HFF-Myc (cell line): Measurements from ENCODE around the gene RNF125.

Source experiments
- DNase-seq: peaks from one replicate; pipeline ENCODE4 v3.0.0-alpha.2; 2011; ENCODE audit warnings: low read depth; ENCODE audit errors: extremely low read depth
- H3K4me3 ChIP-seq: replicated peaks from 2 replicates; pipeline ENCODE4 v1.5.1; 2011; ENCODE audit warnings: low read depth, mild to moderate bottlenecking, control low read depth, low read length
- CTCF ChIP-seq: IDR thresholded peaks from 2 replicates; pipeline ENCODE4 v1.5.1; 2012; ENCODE audit warnings: mild to moderate bottlenecking, low read depth, low read length, control low read depth; ENCODE audit errors: missing control alignments

Gene RNF125

GRCh38 chr18:32026491-32027086 lies 8.0 kb downstream of the RNF125 start:
- no peak overlapping the region for H3K4me3 ChIP-seq
- no peak for TF ChIP-seq CTCF
- DNase-seq: no peak

GRCh38 chr18:32029558-32029957 lies 10.9 kb downstream of the RNF125 start:
- no peak for TF ChIP-seq CTCF
- no peak overlapping the region for H3K4me3 ChIP-seq
- no peak for DNase-seq

GRCh38 chr18:32032609-32033008 lies 14.0 kb downstream of the RNF125 start:
- no peak for DNase-seq
- no peak overlapping the region for H3K4me3 ChIP-seq
- no peak for TF ChIP-seq CTCF

GRCh38 chr18:32036506-32037180 lies 18.0 kb downstream of the RNF125 start:
- no peak for DNase-seq
- no peak overlapping the region for H3K4me3 ChIP-seq
- TF ChIP-seq CTCF: no peak

GRCh38 chr18:32037616-32038015 lies 19.0 kb downstream of the RNF125 start:
- no peak for TF ChIP-seq CTCF
- no peak overlapping the region for H3K4me3 ChIP-seq
- no peak for DNase-seq

GRCh38 chr18:32040936-32041335 lies 22.3 kb downstream of the RNF125 start:
- no peak for TF ChIP-seq CTCF
- no peak for DNase-seq
- no peak overlapping the region for H3K4me3 ChIP-seq
